Esophagus squamous epithelium (tissue), 5 donors: ENCODE measurements around the gene EIF5A. TPM values are rescaled to one million over a fixed set of nuclear protein-coding genes. Genes with fewer than 3 reads are reported as not detected.
"Not testable (repeated sequence)": the region's sequence is repeated elsewhere in the genome, so short reads cannot be mapped to it uniquely, and the experiment has no call there.

ENCODE experiments used
- DNase-seq: peaks from one replicate; lab custom pipeline; 2025; lab: John Stamatoyannopoulos, UW
- H3K27ac ChIP-seq, 4 donors: fragments of 200-600 bp; sonication (generic); one replicate each; pipeline ENCODE4 v1.5.1; 2016 to 2019; ENCODE audit warnings: mild to moderate bottlenecking in 1 of 4
- H3K27me3 ChIP-seq, 4 donors: fragments of 200-600 bp; sonication (generic); 1 replicate in 3 of 4; 2 replicates in 1 of 4; pipeline versions ENCODE4 v1.5.1 to v1.6.0; 2017 to 2021; ENCODE audit warnings: antibody characterized with exemption in 1 of 4
- H3K36me3 ChIP-seq, 3 donors: fragments of 200-600 bp; sonication (generic); one replicate each; pipeline ENCODE4 v1.5.1; 2016 to 2019
- H3K4me1 ChIP-seq, 3 donors: fragments of 200-600 bp; sonication (generic); one replicate each; pipeline ENCODE4 v1.5.1; 2017 to 2019
- H3K4me3 ChIP-seq, 4 donors: fragments of 200-600 bp; sonication (generic); 1 replicate in 3 of 4; 2 replicates in 1 of 4; pipeline ENCODE4 v1.5.1; 2016 to 2019; ENCODE audit warnings: mild to moderate bottlenecking in 2 of 4, moderate library complexity in 1 of 4
- H3K9me3 ChIP-seq, 3 donors: fragments of 200-600 bp; sonication (generic); one replicate each; pipeline ENCODE4 v1.5.1; 2016 to 2019
- CTCF ChIP-seq, 6 experiments: fragments of 450-650 bp in 4 of 6; fragments of 200-600 bp in 2 of 6; sonication (generic) in 2 of 6; IDR thresholded peaks; one replicate each; pipeline ENCODE4 v1.5.1; 2016 to 2019; ENCODE audit warnings: antibody characterized with exemption in 6 of 6, mild to moderate bottlenecking in 4 of 6, moderate library complexity in 4 of 6
- POLR2A ChIP-seq, 4 donors: fragments of 450-650 bp; IDR thresholded peaks; one replicate each; pipeline ENCODE4 v1.6.1; 2017; ENCODE audit warnings: antibody characterized with exemption in 4 of 4, mild to moderate bottlenecking in 4 of 4, moderate library complexity in 3 of 4
- whole genome bisulfite sequencing, 2 donors: methylation state at CpG; one replicate each; pipeline ENCODE4 v1.1.5; 2018; 5-methylcytosine and 5-hydroxymethylcytosine counted together
- intact Hi-C: fragments of 100-400 bp; cut with DNase I; formaldehyde crosslinking; loops from one replicate; pipeline ENCODE4 v1.15.0; 2022
- total RNA-seq, 4 donors: library from RNA; depleted of rRNA; stranded (reverse); fragments of >200 nt; gene quantifications; one replicate each; pipeline ENCODE4 v1.1.0, GENCODE V29; 2016
- donor health status: DM: yes; HTN: yes; CAD: no.

EIF5A gene
- total RNA-seq, 4 donors from 2014 or later, result 324 to 543 (median 394) TPM

DNA sequence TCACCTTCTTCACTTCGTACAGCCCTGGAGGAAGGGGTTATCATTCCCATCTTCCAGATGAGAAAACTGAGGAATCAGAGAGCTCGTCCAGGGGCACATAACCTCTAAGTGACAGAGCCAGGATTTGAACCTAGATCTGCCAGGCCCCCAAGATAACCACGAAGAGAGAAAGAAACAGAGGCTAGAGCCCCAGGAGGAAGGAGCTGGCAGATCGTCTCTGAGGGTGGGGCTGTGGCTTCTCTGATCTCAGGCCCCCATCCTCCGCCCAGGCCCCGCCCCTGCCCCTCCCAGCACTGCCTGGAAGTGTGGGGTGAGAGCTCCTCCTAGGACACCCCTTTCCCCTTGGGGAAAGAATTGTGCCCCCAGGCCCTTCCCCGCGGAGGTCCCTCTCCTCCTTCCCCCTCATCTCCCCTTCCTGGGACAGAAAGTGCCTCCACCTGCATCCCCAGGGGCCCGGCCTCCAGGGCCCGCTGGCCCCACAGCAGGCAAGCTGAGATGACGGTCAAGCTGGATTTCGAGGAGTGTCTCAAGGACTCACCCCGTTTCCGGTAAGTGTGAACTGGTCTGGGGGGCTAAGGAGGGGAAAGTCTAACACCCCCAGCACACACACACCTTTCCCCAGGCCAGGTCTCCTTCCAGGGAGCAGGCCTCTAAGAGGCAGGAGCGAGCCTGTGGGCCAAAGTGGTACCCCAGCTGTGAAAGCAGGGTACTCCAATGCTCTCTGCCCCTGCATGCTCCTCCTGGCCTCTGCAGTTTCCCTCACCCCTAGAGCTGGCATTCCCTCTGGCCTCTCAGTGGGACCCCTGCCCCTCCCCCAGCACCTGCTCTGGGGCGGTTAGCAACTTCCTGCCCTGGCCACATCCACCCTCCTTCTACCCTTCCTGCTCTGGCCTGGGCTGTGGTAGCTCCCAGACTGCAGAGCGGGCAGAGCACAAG is 29.1 kb downstream of the EIF5A start, which contains the start of gene ACAP1:
Gene ACAP1, plus strand, starts transcription at position 290 of the 936 bp plus-strand sequence. Its CDS starts 206 bp downstream, at position 496.
- no peak for TF ChIP-seq CTCF (IDR thresholded peaks at IDR 0.05)
- TF ChIP-seq POLR2A (IDR thresholded peaks at IDR 0.05), result no peak
- Histone ChIP-seq H3K4me1 (peaks cover 0 to 9% (median 0%) of the 10 kb centered on the region in 3 donors), H3K27me3 (peaks cover 0 to 51% (median 0%) of the 10 kb centered on the region in 4 donors), H3K36me3 (no peaks in the 10 kb centered on the region), H3K4me3 (peak within 1 kb of the TSS; percentile 11 to 57 (median 37)), H3K9me3 (no peaks in the 10 kb centered on the region), H3K27ac (peak within 1 kb of the TSS; percentile 24 to 59 (median 48))
- DNase-seq, result no peak
- WGBS, 2 donors, result 18 to 38% methylated on average over 5 to 8 of the region's 17 CpGs
- intact Hi-C loops, result no loop called here

DNA sequence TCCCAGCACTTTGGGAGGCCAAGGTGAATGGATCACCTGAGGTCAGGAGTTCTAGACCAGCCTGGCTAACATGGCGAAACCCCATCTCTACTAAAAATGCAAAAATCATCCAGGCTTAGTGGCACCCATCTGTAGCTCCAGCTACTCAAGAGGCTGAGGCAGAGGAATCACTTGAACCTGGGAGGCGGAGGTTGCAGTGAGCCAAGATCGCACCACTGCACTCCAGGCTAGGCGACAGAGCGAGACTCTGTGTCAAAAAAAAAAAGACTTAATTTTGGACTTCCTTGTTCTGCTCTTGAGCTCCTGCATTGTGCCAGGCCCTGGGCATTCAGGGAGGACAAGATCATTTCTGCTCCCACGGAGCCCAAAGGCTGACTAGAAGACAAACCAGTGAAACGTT is 30.2 kb downstream of the EIF5A start:
- H3K4me1 ChIP-seq, H3K36me3 ChIP-seq, H3K9me3 ChIP-seq, DNase-seq, H3K27ac ChIP-seq, intact Hi-C loops: not testable (repeated sequence)
- peaks cover 0 to 62% (median 0%) of the 10 kb centered on the region in 4 donors for H3K27me3 ChIP-seq
- WGBS, 2 donors, result 51 to 61% methylated on average over 3 to 4 of the region's 7 CpGs
- H3K4me3 ChIP-seq, result peak overlapping the region in 2 of 4 donors; percentile 40 to 57

- DNase-seq, result no peak
- no peak for TF ChIP-seq CTCF (IDR thresholded peaks at IDR 0.05)
- TF ChIP-seq POLR2A (IDR thresholded peaks at IDR 0.05), result no peak
- Histone ChIP-seq H3K36me3 (no peaks in the 10 kb centered on the region), H3K27ac (no peak overlapping the region), H3K4me1 (peaks cover 0 to 9% (median 0%) of the 10 kb centered on the region in 3 donors), H3K27me3 (peaks cover 0 to 58% (median 3%) of the 10 kb centered on the region in 4 donors), H3K4me3 (no peak overlapping the region), H3K9me3 (no peaks in the 10 kb centered on the region)
- WGBS, 2 donors, result 77 to 86% methylated on average over 2 of the region's 2 CpGs
- intact Hi-C loops, result no loop called here
Observed at GRCh38 chr17:7340179-7340578, 32.8 kb downstream of the EIF5A start.

DNA sequence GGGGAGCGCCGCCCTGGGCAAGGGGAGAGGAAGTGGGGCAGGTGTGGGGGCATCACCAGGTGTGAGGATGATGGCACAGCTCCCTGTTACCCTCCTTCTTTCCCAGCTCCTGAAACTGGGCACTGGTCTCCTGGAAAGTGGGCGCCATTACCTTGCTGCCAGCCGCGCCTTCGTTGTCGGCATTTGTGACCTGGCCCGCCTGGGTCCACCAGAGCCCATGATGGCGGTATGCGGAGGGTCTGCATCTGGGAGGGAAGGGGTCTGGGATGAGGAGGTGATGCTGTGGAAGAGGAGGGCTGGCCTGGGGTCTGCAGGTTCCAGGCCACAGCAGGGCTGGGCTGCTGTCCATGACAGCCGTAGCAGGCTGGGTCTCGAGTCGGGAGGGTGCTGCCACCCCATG is 34.4 kb downstream of the EIF5A start:
- H3K27ac ChIP-seq, result no peak overlapping the region
- H3K4me1 ChIP-seq, result no peaks in the 10 kb centered on the region
- H3K4me3 ChIP-seq, result no peak overlapping the region
- intact Hi-C loops, result no loop called here
- no peaks in the 10 kb centered on the region for H3K36me3 ChIP-seq
- no peaks in the 10 kb centered on the region for H3K9me3 ChIP-seq
- H3K27me3 ChIP-seq, result peaks cover 0 to 41% (median 3%) of the 10 kb centered on the region in 4 donors
- WGBS, 2 donors, result 84 to 87% methylated on average over 7 to 9 of the region's 13 CpGs
- no peak for DNase-seq
- TF ChIP-seq POLR2A (IDR thresholded peaks at IDR 0.05) (no peak), CTCF (IDR thresholded peaks at IDR 0.05) (no peak)

GRCh38 chr17:7343250-7343649 is 35.8 kb downstream of the EIF5A start:
- intact Hi-C loops, result no loop called here
- no peak for TF ChIP-seq CTCF (IDR thresholded peaks at IDR 0.05)
- H3K4me1 ChIP-seq, result no peaks in the 10 kb centered on the region

More at GRCh38 chr17:7343250-7343649, 35.8 kb downstream of the EIF5A start:
- Histone ChIP-seq H3K27ac (no peak overlapping the region), H3K9me3 (no peaks in the 10 kb centered on the region), H3K4me3 (no peak overlapping the region), H3K36me3 (no peaks in the 10 kb centered on the region), H3K27me3 (peaks cover 0 to 37% (median 3%) of the 10 kb centered on the region in 4 donors)
- 37 to 69% methylated on average over 2 to 5 of the region's 15 CpGs for WGBS, 2 donors
- no peak for DNase-seq
